NCI-H128 (cell line): ENCODE results near the gene EDAR.

Experiments
- DNase-seq: peaks from one replicate; lab custom pipeline; 2025; ENCODE audit not compliant: unreplicated experiment; lab: John Stamatoyannopoulos, UW

Gene EDAR

DNA sequence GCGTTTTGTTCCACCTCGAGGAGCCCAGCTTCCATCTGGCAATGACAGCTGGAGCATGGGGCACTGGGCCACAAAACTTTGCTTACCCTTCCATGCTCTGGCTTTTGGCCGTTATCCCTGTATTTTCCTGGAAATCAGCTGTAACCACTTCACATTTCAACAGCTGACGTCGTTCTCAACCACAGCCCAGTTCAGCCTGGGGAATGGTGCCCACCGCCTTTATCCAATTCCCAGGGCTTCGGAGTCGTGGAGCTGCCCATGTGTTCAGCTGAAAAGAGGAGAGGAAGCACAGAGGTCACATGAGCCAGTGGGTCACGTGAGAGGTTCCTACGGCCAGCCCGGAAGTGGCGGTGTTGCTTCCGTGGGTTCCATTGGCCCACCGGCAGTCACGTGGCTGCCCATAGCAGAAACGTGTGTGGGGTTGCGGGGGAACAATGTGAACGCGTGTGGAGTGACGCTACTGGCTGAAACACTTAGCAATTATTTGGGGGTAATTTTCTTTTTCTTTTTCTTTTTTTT is 16.7 kb upstream of the EDAR start:
- no peak for DNase-seq

DNA sequence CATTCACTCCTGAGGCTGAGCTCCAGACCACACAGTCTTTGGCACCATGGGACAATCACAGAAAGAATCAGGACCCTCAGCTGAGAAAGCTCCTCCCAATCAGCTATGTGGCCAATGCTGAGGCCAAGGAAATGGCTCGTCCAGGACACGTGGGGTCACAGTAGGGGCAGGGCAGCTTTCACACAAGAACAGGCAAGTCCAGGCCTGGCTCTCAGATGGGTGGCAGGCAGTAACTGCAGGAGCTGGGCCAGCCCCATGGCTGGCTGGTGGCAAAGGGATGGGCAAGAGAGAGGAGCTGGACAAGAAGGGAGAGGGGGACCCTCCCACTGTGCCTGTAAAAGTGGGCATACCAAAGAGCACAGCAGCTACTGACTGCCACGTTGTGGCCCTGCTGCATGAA is 12.2 kb upstream of the EDAR start:
- no peak for DNase-seq

DNA sequence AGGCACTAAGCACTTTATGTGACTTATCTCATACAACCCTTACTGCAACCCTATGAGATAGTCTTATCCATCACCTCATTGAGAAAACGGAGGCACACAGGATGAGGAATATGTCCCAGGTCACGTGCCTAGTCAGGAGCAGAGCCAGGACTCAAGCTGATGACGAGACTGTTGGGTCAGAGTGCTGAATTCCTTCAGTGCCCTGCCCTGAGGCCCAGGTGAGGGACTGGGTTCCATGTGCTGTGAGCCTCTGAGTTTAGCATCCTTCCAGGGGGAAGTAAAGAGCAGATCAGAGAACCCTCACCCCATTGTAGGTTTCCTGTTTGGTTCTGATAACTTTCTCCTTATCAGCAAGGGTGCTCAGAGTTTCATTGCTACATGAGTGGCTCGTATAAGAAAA is 11.7 kb upstream of the EDAR start:
- no peak for DNase-seq

DNA sequence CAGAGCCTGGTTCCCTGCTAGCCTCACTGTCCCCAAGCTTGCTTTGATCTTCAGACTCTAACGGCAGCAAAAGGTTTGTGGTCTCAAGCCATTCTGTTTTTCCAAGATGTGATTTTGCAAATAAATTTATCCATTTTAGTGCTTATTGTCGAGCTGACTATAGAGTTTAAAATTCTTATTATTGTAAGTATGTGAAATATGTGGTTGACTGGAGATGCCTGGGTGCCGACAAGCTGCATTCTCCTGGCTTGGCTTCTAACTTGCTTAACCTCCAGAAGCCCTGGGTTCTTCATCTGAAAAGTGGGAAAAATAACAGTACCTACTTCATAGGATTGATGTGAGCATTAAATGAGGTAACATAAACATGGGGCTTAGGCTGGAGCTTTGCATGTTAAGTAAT is 9.9 kb upstream of the EDAR start:
- DNase-seq = no peak

DNA sequence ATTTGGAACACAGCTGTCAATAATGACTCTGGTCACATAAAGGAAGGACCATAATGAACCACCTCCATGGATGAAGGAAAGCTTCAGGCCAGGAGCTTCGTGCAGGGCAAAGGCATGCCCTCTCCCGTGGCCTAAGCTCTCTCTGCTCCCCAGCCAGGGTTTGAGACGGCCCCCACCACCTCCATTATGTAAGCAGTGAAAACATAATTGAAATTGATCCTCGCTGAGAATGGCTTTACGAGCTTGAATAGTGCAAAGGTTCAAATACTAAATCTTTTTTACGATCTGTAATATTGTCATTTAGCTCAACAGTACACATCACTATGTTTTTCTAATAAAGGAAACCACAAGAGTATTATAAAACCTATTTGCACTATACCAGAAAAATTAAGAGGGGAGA is 5.2 kb upstream of the EDAR start:
- DNase-seq = no peak

DNA sequence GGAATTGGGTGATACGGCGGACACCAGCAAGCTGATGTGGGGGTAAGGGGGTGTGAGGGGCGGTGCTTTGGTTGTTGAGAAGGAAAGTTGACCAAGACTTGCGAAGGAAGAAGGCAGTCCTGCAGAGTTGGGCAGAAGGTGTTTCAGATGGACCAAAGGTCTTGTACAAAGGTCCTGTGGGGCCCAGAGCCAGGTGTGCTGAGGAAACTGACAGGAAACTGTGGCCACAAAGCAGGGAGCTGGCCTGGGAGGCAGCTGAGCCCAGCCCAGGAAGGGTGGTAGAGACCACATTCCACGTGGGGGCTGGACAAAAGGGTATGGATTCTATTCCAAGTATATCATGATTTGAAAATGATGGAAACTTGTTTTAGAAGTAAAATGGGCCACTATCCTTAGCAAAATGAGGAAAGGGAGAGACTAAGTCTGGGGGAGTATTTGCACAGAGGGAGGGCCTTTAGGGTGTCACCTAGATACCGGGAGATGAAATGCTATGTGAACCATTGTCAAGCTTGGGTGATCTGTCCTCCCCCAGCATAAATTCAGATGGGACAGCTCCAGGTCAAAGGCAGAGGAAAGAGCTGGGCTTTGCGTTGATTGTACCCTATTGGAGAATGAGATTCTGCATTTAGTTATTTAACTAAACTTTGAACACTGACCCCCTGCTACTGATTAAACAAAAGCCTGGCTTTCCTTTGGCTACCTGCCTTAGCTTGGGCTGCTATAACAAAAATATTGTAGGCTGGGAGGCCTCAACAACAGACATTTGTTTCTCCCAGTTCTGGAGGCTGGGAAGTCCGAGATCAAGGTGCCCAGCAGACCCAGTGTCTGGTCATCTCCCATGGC is 4.3 kb upstream of the EDAR start:
- no peak for DNase-seq

DNA sequence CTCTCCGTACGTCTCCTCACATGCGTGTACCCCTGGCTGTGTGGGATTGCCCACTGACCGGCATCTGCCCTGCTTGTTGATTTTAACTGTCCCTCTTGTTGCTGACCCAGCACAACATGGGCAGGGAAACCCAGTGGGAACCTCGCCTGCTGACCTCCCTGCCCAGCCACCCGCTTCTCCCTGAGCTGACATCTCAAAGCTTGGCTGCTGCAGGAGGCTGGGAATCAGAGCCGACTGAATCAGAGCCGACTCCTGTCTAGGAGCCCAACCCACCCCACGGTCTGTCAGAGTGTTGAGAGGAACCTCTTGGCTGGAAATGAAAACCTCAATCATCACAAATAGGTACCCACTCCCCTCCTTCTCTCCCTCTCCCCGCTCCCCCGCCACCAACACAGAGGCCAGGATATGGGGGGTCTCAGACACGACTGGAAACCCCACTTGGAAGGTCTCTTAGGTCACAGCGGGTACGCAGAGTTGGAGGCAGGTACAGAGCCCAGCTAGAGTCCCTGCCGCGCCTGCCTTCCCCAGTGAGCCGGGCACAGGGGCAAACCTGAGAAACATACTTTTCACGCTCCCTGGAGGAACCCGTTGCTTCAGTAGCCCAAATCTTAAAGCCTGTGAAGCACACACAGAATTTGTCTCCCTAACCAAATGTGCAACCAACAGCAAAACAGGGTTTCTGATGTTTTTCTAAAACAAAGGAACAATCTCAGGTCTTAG is 784 bp downstream of the EDAR start:
- DNase-seq = no peak

DNA sequence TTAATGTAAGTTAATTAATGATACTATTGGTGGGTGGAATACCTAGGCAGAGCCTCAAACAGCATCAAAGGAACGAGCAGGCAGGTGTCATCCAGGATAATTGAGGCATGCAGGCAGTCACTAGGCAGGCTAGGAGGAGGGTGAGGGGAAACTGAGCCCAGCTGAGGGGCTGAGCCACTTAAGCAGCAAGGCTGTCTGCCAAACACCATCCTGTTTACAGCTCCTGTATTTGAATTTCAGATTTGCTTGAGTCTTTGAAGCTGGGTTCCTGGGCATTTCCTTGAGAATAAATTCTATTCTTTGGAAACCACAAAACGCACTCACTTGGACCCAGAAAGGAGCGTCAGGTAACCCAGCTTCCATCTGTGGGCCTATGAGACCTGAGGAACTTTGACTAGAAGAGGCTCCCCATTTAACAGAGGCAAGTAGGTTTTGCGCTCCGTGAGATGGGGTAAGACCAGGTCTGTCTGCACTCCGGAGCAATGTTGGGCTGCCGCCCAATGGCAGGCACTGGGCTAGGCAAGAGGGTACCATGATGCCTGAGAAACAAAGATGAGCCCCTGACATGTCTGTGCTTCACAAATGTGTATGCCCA is 2.0 kb downstream of the EDAR start:
- DNase-seq = no peak

DNA sequence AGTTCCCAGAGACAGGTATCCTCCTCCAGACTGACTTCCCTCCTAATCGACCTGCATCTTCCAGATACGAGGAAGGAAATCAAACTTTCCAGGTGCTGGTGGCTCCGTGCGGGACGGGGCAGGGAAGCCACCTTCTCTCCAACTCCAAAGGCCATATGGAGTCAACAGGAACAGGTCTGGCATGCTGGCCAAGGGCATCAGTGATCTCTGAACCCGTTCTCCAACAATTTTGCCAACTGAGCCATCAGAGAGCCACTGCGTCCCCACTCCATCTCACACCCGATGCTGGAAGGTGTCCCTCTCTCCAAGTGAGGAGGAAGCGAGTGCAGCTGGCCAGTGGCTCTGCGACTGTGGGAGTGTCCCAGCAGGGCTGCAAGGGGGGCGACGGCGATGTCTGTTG is 5.4 kb downstream of the EDAR start:
- DNase-seq = no peak

DNA sequence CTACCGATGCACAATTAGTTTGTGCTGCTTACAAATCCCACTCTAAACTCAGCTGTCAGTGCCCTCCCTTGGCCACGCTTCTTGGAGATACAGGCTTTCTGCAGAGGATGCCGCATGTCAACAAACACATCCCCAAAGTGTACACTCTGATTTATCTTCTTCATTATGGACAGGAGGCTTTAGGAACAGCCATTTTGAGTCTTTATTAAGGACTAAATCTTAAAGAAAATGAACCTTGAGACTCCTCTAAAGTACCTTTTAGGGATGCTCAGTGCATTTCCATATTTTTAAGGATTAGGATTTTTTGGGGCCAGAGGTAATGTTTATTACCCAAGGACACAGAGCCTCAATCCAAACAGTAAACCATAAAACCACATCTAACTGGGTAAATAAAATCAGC is 6.0 kb downstream of the EDAR start:
- no peak for DNase-seq

DNA sequence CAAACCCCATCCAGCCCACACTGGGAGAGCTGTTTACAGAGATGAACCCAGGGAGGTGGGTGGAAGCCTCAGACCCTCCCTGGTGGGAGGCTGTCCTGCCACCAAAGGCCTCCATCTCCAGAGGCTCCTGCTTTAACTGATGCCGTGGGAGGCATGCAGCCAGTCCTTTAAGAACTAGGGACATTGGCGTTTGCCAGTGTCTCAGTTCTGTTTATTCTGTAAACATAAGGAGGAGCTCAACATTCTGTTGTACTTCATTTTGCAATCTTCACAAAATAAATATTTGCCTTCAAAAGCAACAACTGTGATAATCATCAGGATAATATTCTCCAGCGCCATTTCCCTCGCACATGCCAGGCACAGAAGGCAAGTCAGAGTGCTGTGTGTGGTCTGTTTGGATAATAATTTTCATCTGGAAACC is 6.8 kb downstream of the EDAR start:
- no peak for DNase-seq

DNA sequence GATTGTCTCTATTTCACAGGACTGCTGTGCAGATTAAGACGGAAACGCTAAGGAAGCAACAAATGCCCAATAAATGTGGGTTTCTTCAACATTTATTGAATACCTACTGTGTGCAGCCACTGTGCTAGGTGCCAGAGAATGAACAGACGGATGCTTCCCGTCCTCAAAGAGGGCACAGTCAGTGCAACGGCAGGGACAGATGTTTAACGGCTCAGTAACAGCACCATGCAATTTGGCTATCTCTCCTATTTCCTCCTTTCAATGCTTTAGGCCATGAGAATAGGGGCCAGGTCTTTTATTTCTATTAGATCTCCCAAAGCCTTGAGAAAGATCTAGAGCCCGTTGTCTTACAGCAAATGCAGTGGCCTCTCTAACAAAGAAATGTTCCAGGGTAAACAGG is 7.2 kb downstream of the EDAR start:
- DNase-seq = no peak

DNA sequence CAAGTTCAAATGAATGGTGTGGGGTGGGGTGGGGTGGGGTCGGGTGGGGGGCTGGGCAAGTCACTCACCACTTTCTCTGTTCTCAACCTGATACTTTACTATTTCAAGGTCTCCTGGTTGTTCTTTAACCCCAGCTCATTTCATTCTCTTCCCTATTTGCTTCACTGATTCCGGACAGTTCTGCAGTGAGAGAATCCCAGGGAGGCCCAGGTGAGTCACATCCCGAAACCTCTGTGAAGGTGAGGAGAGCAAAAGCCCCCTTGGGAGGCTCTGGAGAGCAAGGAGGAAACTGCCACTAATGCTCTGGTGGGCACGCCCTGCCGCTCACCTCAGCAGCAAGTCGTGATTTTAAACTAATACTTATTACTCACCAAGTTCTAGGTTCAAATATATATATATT is 8.9 kb downstream of the EDAR start:
- no peak for DNase-seq

DNA sequence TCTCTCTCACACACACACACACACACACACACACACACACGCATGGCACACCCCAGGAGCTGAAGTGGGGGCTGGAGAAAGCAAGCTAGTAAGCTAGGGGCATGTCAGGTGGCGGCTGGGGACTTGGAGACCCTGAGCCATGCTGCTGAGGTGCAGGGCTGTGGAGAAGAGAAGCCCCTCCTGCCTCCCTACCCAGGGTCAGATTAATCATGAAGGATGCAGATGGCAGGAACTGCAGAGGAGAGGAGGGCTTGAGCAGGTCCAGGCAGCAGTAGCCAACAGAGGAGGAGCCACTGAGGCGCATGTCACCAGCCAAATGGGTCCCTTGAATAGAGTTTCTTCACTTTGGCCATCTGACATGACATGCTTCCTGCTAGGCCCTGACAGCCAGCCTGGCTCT is 9.6 kb downstream of the EDAR start:
- DNase-seq = no peak

DNA sequence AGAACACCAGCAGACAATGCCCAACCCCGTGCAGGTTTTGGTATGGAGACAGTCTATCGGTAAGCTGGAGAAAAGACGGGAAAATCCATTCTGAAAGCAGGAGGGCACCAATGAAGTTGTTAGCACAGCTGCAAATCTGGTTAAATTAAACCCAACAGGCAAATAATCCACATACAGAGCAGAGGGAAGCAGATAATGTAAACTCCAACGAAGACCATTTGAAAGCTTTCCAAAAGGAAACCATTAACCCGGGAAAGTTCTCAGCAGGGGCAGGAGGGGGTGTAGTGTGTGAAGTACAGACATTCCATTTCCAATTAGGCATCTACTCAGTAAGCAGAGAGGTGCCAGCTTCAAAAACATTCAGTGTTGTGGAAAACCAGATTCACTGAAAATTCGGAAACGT is 10.3 kb downstream of the EDAR start:
- no peak for DNase-seq

DNA sequence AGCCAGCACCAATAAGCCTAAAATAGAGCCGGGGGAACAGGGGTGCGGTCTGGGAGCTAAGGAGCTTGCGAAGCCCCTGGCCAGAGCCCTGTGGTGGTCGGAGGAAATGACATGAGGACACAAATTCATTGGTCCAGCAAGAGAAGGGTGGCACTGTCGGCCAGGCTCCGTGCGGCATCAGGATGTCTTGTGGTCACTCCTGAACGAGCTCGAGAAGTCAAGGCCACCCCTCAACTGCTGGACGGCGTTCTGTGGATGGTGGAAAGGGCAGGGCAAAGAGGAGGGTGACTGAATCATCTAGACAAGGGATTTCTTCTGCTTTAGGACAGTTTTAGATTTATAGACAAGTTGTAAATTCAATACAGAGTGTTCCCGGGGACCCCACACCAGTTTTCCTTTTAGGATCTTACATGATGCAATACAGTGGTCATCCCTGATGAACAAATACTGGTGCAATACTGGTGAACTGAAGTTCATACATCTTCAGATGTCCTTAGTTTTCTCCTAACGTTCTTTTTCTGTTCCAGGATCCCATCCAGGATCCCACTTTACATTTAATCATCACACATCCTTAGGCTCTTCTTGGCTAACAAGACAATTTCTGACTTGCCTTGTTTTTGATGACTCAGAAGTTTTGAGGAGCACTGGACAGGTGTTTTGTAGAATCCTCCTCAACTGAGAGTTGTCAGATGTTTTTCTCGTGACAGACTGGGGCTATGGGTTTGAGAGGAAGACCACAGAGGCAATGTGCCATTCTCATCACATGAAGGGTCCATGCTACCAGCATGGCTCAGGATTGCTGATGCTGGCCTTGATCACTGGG is 13.2 kb downstream of the EDAR start:
- no peak for DNase-seq

DNA sequence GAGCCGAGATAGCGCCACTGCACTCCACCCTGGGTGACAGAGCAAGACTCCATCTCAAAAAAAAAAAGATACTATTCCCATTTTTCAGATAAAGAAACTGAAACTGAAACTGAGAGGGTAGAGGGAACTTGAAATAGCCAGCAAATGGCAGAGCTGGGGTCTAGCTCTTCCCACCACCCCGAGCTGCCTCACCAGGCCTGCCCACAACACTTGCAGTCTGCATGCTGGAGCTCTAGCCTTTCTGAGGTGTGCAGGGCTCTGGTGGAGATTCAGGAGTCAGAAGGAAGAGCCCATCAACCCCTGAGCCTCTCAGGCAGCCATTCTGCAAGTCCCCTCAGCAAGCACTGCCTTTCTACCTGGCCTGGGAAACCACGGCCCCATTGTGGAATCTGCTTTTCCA is 14.3 kb downstream of the EDAR start:
- no peak for DNase-seq

DNA sequence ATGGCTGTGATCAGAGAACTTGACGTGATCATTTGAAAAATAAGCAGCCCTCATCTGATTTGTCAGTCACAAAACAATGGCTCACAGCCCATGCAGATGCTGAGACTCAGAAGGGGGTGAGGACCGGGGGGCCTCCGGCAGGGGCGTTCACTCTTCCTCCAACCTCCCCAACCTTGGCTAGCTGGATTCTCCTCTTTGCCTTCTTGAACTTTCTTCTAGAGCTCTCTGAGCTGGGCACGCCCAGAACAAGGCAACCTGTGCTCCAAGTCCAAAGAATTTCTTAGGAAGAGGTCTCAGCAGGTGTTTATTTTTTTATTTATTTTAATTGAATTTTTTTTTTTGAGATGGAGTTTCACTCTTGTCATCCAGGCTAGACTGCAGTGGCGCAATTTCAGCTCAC is 16.4 kb downstream of the EDAR start:
- DNase-seq = no peak

DNA sequence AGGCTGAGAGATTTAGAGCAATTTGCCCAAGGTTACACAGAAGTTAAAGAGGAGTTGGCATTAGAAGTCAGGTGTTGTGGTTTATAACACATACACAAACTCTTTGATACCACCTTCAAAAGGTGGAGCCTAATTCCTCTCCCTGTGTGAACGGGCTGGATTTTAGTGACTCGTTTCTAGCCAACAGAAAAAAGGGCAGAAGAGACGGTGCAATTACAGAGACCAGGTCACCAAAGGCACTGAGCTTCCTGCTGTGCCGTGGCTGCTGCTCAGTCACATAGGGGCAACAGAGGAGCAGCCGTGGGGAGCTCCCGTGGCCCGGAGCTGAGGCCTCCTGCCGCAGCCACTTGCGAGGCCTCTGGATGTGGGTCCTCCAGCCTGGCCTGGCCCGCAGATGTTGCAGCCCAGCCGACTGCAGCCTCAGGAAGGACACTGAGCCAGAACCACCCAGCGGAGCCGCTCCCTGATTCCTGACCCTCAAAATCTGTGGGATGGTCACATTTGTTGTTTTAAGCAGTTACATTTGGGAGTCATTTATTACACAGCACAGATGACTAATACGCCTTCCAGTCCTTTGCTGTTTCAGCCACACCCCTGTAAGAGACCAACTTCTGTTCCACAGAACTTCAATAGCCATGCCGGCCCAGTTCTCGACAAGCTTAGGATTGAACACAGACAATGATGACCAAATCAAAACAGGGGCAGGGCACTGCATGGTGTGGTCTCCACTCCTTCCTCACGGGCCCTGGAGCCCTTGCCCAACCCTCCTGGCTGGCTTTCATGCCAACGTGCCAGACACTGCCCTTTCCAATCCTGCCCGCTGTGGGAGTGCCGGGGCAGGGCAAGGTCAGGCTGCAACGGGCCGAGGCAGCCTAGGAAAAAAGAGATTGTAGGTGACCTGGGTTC is 17.1 kb downstream of the EDAR start:
- no peak for DNase-seq

DNA sequence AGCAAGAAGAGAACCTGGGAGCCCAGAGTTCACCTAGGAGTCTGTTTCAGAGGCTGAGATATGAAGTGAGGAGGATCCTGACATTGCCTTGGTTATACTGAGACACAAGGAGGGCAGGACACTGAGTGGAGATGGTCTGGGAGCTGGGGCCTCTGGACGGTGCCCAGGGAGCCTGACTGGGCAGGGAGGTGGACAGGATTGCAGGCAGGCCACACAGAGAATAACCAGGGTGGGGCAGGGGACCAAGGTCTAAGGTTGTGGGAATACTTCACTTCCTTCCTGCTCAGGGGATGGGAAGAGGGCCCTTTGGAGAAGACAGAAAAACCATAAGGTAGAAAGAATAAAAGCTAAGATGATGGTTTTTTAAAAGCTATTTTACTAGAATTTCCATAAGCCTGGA is 18.7 kb downstream of the EDAR start:
- no peak for DNase-seq
